Heart right ventricle (tissue), 16 donors: ENCODE measurements around the gene ABCA13. TPM values are rescaled to one million over a fixed set of nuclear protein-coding genes. Genes with fewer than 3 reads are reported as not detected.

Experiments
- ATAC-seq, 8 donors: fragments of 200-7000 bp; cut with Tn5 transposase; one replicate each; pipeline ENCODE4 v1.9.1; 2020; ENCODE audit warnings: mild to moderate bottlenecking in 8 of 8, moderate library complexity in 8 of 8, moderate number of reproducible peaks in 1 of 8
- DNase-seq, 2 donors: peaks; one replicate each; pipeline ENCODE4 v3.0.0-alpha.2; 2020
- H3K27ac ChIP-seq, 10 donors: fragments of 200-600 bp; sonication (generic) in 2 of 10; one replicate each; pipeline versions ENCODE4 v1.5.0 to v1.8.0; 2020 to 2022; ENCODE audit warnings: mild to moderate bottlenecking in 3 of 10
- H3K27me3 ChIP-seq, 7 donors: fragments of 200-600 bp; one replicate each; pipeline ENCODE4 v1.8.0; 2021 to 2022; ENCODE audit warnings: mild to moderate bottlenecking in 2 of 7
- H3K36me3 ChIP-seq, 9 donors: fragments of 200-600 bp; sonication (generic) in 1 of 9; one replicate each; pipeline versions ENCODE4 v1.5.0 to v1.8.0; 2020 to 2022; ENCODE audit warnings: mild to moderate bottlenecking in 2 of 9
- H3K4me1 ChIP-seq, 9 donors: fragments of 200-600 bp; sonication (generic) in 1 of 9; one replicate each; pipeline versions ENCODE4 v1.5.0 to v1.8.0; 2020 to 2022; ENCODE audit warnings: mild to moderate bottlenecking in 4 of 9
- H3K4me3 ChIP-seq, 10 donors: fragments of 200-600 bp; sonication (generic) in 2 of 10; one replicate each; pipeline versions ENCODE4 v1.5.0 to v1.8.0; 2020 to 2022; ENCODE audit warnings: mild to moderate bottlenecking in 7 of 10, moderate library complexity in 2 of 10
- H3K9me3 ChIP-seq, 11 donors: fragments of 200-600 bp in 10 of 11; sonication (generic) in 2 of 11; one replicate each; pipeline versions ENCODE4 v1.5.0 to v1.8.0; 2013 to 2022; ENCODE audit warnings: mild to moderate bottlenecking in 2 of 11, control low read depth in 1 of 11, moderate library complexity in 1 of 11
- CTCF ChIP-seq, 9 donors: fragments of 200-600 bp; sonication (generic) in 2 of 9; IDR thresholded peaks; one replicate each; pipeline versions ENCODE4 v1.5.0 to v1.8.0; 2021 to 2022; ENCODE audit warnings: antibody characterized with exemption in 9 of 9, mild to moderate bottlenecking in 5 of 9, moderate library complexity in 1 of 9
- WGBS, 2 donors: extraction: QIAGEN DNeasy Blood & Tissue Kit; methylation state at CpG; one replicate each; pipeline ENCODE4 v1.1.7; 2013; ENCODE audit warnings: inconsistent platforms in 1 of 2; 5-methylcytosine and 5-hydroxymethylcytosine counted together
- intact Hi-C, 10 donors: fragments of 100-400 bp; cut with DNase I; formaldehyde crosslinking; loops; one replicate each; pipeline versions ENCODE4 v1.11.1 to v1.14.2; 2022
- polyA plus RNA-seq, 2 donors: library from polyadenylated mRNA; stranded (reverse); fragments of 200-250 nt; gene quantifications; one replicate each; pipeline ENCODE4 v1.2.3, GENCODE V29; 2013
- total RNA-seq, 10 donors: library from RNA; stranded (reverse); fragmentation: NEBNext Ultra II Directional in 3 of 10; extraction: Animal tissue kit (Norgen Biotek cat#: 25700) in 3 of 10; gene quantifications; one replicate each; pipeline versions ENCODE4 v1.2.1 to v1.2.4, GENCODE V29; 2021 to 2023
- donor health status: Arrhythmogenic right ventricular cardiomyopathy.
- donor health status: ischemic (EF 13 %, LVEDD 7.1; RV severe dilation, severe dysfunction).
- donor health status: healthy with polysubstance abuse.
- donor health status: DM: no; HTN: yes; CAD: no.
- donor health status: DM: no; HTN: no; CAD: no.
- donor health status: ischemic (EF 25% LVEDD 6.9; RV normal size, moderate dysfunction).
- donor health status: ischemic (EF 25% LVEDD 5.7; RV mildly dilated, moderate dysfunction).
- donor health status: healthy.
- donor health status: DM: yes; HTN: yes; CAD: no.
- donor health status: Ischemic cardiomyopathy.
- donor health status: ischemic (EF 35%, LVEDD 5.7; RV mildly dilated, moderate dysfunction).
- donor health status: nonischemic (EF 11% LVEDD 7.7; RV severe dilation, severe dysfunction).
- donor health status: DM: yes; HTN: yes; CAD: no.
- donor health status: PGD.
- donor health status: ischemic (EF 29% LVEDD 5.4; RV normal size, mild dysfunction).
- donor health status: nonischemic (EF 23%, LVEDD 6.1; RV moderate dilation, normal function).

Gene ABCA13
- total and polyA plus RNA-seq, 12 donors: 0.01 to 0.37 (median 0.06) TPM; not detected in 1

GRCh38 chr7:48438206-48438605 lies 266.9 kb downstream of the ABCA13 start:
- ATAC-seq (no peak), DNase-seq (no peak)
- no peaks in the 10 kb centered on the region for H3K36me3 ChIP-seq
- TF ChIP-seq CTCF (IDR thresholded peaks at IDR 0.05): no peak
- intact Hi-C loops: no loop called here
- no peaks in the 10 kb centered on the region for H3K4me1 ChIP-seq
- peaks cover 0 to 7% (median 0%) of the 10 kb centered on the region in 11 donors for H3K9me3 ChIP-seq
- 15 to 20% methylated on average over 1 of the region's 1 CpG for WGBS, 2 donors
- no peak overlapping the region for H3K4me3 ChIP-seq
- no peak overlapping the region for H3K27ac ChIP-seq
- H3K27me3 ChIP-seq: no peaks in the 10 kb centered on the region

GRCh38 chr7:48441848-48442492 lies 270.7 kb downstream of the ABCA13 start:
- no peak overlapping the region for H3K27ac ChIP-seq
- DNase-seq (no peak), ATAC-seq (no peak)
- no peaks in the 10 kb centered on the region for H3K27me3 ChIP-seq
- TF ChIP-seq CTCF (IDR thresholded peaks at IDR 0.05): no peak
- no peaks in the 10 kb centered on the region for H3K4me1 ChIP-seq
- WGBS, 2 donors: 85 to 89% methylated on average over 8 of the region's 8 CpGs
- peaks cover 0 to 13% (median 0%) of the 10 kb centered on the region in 11 donors for H3K9me3 ChIP-seq
- H3K4me3 ChIP-seq: no peak overlapping the region
- intact Hi-C loops: no loop called here
- no peaks in the 10 kb centered on the region for H3K36me3 ChIP-seq

GRCh38 chr7:48443051-48443450 lies 271.8 kb downstream of the ABCA13 start:
- intact Hi-C loops: no loop called here
- TF ChIP-seq CTCF (IDR thresholded peaks at IDR 0.05): no peak
- no peak overlapping the region for H3K4me3 ChIP-seq
- H3K9me3 ChIP-seq: peaks cover 0 to 13% (median 0%) of the 10 kb centered on the region in 11 donors
- H3K4me1 ChIP-seq: no peaks in the 10 kb centered on the region
- H3K36me3 ChIP-seq: no peaks in the 10 kb centered on the region
- H3K27ac ChIP-seq: no peak overlapping the region
- WGBS, 2 donors: 86 to 89% methylated on average over 5 of the region's 5 CpGs
- no peak for ATAC-seq
- no peak for DNase-seq
- no peaks in the 10 kb centered on the region for H3K27me3 ChIP-seq

- intact Hi-C loops: no loop called here
- no peaks in the 10 kb centered on the region for H3K4me1 ChIP-seq
- H3K27me3 ChIP-seq: peaks cover 0 to 3% (median 0%) of the 10 kb centered on the region in 7 donors
- H3K9me3 ChIP-seq: peaks cover 0 to 13% (median 0%) of the 10 kb centered on the region in 11 donors
- no peak overlapping the region for H3K27ac ChIP-seq
- ATAC-seq (no peak), DNase-seq (no peak)
- H3K4me3 ChIP-seq: no peak overlapping the region
- no peak for TF ChIP-seq CTCF (IDR thresholded peaks at IDR 0.05)
- no peaks in the 10 kb centered on the region for H3K36me3 ChIP-seq
Observed at GRCh38 chr7:48446721-48447120, 275.5 kb downstream of the ABCA13 start.
